ENCODE measurements around the gene CIITA. TPM values are rescaled to one million over a fixed set of nuclear protein-coding genes. Genes with fewer than 3 reads are reported as not detected.

Gene CIITA
- total and polyA plus RNA-seq, 8 donors = 1.8 to 39.7 (median 5.4) TPM

GRCh38 chr16:10883004-10883403 is 6.0 kb downstream of the CIITA start:
- H3K4me3 ChIP-seq = no peak overlapping the region
- ATAC-seq = peak in 3 of 4 donors; percentile 26 to 66 (median 43)
- peaks cover 0 to 7% (median 0%) of the 10 kb centered on the region in 3 donors for H3K4me1 ChIP-seq
- intact Hi-C loops (cut with DNase I) = no loop called here
- H3K9me3 ChIP-seq = no peaks in the 10 kb centered on the region
- no peaks in the 10 kb centered on the region for H3K27me3 ChIP-seq
- H3K36me3 ChIP-seq = no peaks in the 10 kb centered on the region
- peak in 1 of 6 donors; percentile 57 for DNase-seq
- TF ChIP-seq CTCF (IDR thresholded peaks at IDR 0.05) = no peak
- no peak for FAIRE-seq
- H3K27ac ChIP-seq = peak overlapping the region in 1 of 4 donors; percentile 24
- WGBS, 2 donors = 70 to 78% methylated on average over 7 of the region's 7 CpGs

GRCh38 chr16:10885246-10885645 is 8.2 kb downstream of the CIITA start:
- ATAC-seq (peak in 2 of 4 donors; percentile 9 to 20), FAIRE-seq (no peak), DNase-seq (no peak)
- Histone ChIP-seq H3K4me3 (no peak overlapping the region), H3K27ac (no peak overlapping the region), H3K9me3 (no peaks in the 10 kb centered on the region), H3K4me1 (peaks cover 0 to 3% (median 0%) of the 10 kb centered on the region in 3 donors), H3K27me3 (no peaks in the 10 kb centered on the region), H3K36me3 (no peaks in the 10 kb centered on the region)
- WGBS, 2 donors = 81 to 82% methylated on average over 6 of the region's 6 CpGs
- TF ChIP-seq CTCF (IDR thresholded peaks at IDR 0.05) = no peak
- intact Hi-C loops (cut with DNase I) = no loop called here

GRCh38 chr16:10888320-10888937 is 11.4 kb downstream of the CIITA start:
- no peak overlapping the region for H3K27ac ChIP-seq
- H3K4me3 ChIP-seq = no peak overlapping the region
- intact Hi-C loops (cut with DNase I) = no loop called here
- H3K36me3 ChIP-seq = no peaks in the 10 kb centered on the region
- no peaks in the 10 kb centered on the region for H3K9me3 ChIP-seq
- ATAC-seq (peak in 1 of 4 donors; percentile 42), DNase-seq (no peak), FAIRE-seq (no peak)
- TF ChIP-seq CTCF (IDR thresholded peaks at IDR 0.05) = no peak
- no peaks in the 10 kb centered on the region for H3K27me3 ChIP-seq
- 75 to 80% methylated on average over 10 of the region's 10 CpGs for WGBS, 2 donors
- peaks cover 0 to 1% (median 0%) of the 10 kb centered on the region in 3 donors for H3K4me1 ChIP-seq

GRCh38 chr16:10889855-10890254 is 12.9 kb downstream of the CIITA start:
- WGBS, 2 donors = 82 to 89% methylated on average over 4 of the region's 4 CpGs
- no peaks in the 10 kb centered on the region for H3K4me1 ChIP-seq
- FAIRE-seq (no peak), ATAC-seq (no peak), DNase-seq (no peak)
- no peak for TF ChIP-seq CTCF (IDR thresholded peaks at IDR 0.05)
- no peaks in the 10 kb centered on the region for H3K9me3 ChIP-seq
- no peak overlapping the region for H3K4me3 ChIP-seq
- H3K27ac ChIP-seq = no peak overlapping the region
- H3K27me3 ChIP-seq = no peaks in the 10 kb centered on the region
- intact Hi-C loops (cut with DNase I) = no loop called here
- H3K36me3 ChIP-seq = no peaks in the 10 kb centered on the region

GRCh38 chr16:10892782-10893318 is 15.8 kb downstream of the CIITA start:
- H3K4me3 ChIP-seq = no peak overlapping the region
- DNase-seq = no peak
- intact Hi-C loops (cut with DNase I) = no loop called here
- TF ChIP-seq CTCF (IDR thresholded peaks at IDR 0.05) = no peak
- H3K27ac ChIP-seq = no peak overlapping the region
- H3K9me3 ChIP-seq = no peaks in the 10 kb centered on the region
- H3K27me3 ChIP-seq = no peaks in the 10 kb centered on the region
- no peaks in the 10 kb centered on the region for H3K4me1 ChIP-seq
- no peak for FAIRE-seq
- 90 to 94% methylated on average over 5 of the region's 5 CpGs for WGBS, 2 donors
- no peaks in the 10 kb centered on the region for H3K36me3 ChIP-seq
- ATAC-seq = no peak

All from pancreas (tissue), 10 donors.